GM21723 (cell line): ENCODE data around the gene NRBF2.
A peak's percentile ranks its signal among the peaks of the same experiment; 100 is the strongest.
"Not testable (repeated sequence)": the region's sequence is repeated elsewhere in the genome, so short reads cannot be mapped to it uniquely, and the experiment has no call there.

Experiments used
- ATAC-seq: cut with Tn5 transposase; IDR thresholded peaks from one replicate; pipeline ENCODE4 v1.9.1; 2021; ENCODE audit warnings: mild to moderate bottlenecking, moderate library complexity; ENCODE audit not compliant: unreplicated experiment

The NRBF2 gene

DNA sequence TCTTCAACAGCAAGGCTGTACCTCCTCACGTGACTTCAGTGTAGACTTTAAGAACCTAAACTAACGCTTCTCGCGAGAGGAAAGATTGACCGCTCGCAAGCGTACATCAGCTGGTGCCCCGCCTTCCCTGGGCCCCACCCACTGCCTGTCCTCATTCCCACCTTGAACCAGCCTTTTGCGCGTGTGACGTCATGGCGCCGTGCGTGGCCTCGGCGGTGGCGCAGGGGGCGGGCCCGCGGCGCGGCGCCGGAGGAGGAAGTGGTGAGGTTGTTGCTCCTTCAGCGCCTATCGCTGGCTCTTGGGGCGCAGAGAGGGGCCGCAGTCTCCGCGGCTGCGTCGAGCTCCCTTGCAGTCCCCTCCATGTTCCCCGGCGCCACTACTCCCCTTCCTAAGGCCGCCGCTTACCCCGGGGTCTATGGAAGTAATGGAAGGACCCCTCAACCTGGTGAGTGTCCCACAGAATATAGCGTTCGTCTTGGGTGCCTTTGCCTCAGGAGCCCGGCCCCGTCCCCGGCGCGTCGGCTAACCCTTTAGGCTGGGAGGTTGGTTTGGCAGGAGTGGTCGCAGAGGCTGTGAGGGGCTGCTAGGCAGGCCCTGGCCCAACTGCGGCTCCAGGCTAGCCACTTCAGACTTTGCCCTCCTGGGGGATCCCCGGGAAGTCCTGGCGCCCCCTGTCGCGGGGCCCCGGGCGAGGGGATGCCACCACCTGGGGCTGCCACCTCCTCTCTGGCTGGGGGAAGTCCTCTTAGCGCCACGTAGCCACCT is at the start of gene NRBF2:
Gene NRBF2 (plus strand): TSS at position 273 of the 765 bp plus-strand sequence. CDS start 143 bp downstream, at position 416.
- peak; percentile 97 for ATAC-seq

DNA sequence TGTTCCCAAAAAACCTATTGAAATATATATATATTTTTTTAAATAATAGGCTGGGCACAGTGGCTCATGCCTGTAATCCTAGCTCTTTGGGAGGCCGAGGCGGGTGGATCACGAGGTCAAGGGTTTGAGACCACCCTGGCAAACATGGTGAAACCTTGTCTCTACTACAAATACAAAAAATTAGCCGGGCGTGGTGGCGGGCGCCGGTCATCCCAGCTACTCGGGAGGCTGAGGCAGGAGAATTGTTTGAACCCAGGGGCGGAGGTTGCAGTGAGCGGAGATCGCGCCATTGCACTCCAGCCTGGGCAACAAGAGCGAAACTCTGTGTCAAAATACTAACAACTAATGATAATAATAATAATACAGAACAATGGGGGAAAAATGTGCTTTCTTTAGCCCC is 49.7 kb upstream of the NRBF2 start:
- ATAC-seq = not testable (repeated sequence)

DNA sequence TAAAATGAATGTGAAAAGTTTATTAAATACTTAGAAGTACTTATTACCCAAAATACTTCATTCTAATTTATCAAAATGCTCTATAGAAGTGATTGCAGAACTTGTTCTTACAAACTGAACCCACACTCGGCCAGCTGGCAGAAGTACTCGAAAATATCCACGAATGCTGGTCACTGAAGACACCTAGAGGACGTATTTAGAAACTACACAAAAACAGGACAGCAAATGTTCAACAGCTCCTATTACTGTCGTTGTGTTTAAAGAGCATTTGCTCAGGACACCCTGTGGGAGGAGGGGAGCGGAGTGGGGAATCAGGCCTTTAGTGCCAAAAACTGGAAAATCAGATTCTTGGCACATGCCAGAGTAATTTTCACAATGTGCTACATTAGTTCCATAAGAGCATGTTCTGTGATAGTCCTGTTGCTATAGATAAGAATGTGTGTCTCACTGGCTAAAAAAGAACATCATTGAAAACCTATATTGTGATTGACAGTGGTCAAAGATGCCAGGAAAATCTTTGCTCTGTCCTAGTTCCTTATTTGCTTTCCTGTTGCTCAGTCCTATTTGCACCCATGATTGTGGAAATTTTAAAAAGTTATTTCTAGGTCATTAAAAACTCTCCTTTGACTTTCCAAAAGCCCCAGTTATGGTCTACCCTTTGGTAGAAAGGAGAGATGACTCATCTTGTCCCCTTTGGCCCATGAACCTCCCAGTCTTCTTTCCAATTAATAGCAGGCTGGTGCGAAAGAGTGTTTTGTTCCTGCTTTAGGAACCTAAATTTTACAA is 49.0 kb upstream of the NRBF2 start:
- peak; percentile 75 for ATAC-seq

DNA sequence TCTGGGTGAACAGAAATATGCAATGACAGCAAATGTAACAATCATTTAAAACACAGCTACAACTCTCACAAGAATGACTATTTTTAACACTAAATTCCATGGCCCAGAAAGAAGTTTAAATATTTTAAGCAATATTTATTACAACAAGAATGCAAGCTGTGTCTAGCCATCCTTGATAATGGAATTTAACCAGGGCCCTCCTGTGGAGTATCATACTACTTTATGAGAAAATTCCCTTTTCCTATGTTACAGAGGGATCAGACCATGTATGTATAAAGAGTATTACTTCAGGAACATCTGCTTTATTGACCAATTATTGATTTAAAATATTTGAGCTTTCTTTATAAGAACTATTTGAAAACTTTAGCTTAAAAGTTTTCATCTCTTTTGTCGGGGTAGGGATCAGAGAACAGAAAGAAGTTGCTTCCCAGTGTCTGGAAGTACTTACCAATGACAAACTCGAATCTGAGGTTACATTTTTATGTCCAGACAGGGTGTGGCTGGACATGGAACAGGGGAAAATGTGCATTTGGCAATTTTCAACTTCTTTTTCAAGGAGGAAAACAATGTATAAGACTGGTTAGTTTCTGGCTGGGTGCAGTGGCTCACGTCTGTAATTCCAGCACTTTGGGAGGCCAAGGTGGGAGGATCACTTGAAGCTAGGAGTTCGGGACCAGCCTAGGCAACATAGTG is 48.3 kb upstream of the NRBF2 start:
- ATAC-seq = no peak

DNA sequence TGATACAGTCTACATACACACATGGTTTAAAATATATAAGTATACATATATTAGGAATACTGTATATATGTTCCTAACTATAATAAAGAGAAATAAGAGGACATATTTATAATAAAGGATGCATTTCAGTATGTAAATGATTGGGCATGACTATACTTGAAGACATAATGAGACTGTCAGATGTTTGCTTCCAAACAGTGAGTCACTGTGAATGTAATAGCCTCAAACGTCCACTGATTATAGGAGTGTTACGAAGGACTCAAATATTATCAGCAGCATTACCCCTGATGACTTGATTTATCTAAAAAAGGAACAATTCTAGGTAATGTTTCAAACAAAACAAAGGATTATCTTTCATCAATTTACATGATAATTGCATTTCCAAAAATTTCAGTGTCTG is 39.9 kb upstream of the NRBF2 start:
- ATAC-seq = no peak

DNA sequence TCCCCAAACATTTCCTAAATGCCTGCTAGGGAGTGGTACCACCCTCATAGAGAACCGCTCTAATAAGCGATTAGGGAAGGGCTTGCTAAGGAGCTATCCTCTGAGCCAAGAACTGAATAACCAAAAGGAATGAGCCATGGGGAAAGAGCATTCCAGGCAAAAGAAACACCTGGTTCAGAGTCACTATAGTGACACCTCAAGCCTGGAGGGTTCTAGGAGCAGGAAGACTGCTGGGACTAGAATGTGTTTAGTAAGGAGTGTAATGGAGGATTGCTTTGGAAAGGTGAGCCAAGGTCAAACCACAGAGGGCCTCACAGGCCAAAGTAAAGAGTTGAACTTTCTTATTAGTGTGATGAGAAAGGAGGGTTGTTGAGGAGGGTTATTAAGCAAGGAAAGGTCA is 38.7 kb upstream of the NRBF2 start:
- ATAC-seq = no peak

DNA sequence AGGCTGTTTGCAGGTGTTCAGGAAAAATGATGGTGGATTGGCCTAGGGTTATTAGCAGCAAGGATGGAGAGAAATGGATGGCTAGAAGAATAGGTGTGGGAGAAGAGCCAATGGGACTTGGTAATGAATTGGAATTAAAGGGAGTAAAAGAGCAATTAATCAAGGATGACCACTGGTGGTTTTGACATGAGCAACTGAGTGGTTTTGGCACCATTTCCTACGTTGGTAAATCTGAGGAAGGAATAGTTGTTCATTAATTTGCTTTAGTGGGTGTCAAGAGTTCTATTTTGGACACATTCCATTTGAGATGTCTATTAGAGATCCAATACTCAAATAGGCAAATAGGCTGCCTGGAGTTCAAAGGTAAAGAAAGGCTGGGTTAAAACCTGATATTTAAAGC is 38.2 kb upstream of the NRBF2 start:
- ATAC-seq = no peak

DNA sequence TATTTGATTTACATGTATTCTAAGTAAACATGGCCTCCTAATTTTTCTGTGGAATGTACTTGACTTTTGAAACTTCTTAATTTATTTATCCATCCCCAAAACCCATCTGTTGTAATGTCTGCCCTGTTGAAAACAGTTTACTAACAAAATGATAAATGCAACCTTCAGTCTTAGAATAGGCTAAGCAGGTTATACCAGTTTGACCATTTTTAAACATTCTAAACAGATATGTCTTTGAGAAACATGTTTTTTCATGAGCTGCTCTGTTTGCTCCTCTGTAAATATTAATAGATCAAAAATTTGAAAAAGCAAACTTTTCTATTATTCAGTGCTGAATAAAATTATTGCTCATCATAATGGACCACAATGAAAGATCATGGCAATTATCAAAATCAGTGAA is 33.4 kb upstream of the NRBF2 start:
- ATAC-seq = no peak

DNA sequence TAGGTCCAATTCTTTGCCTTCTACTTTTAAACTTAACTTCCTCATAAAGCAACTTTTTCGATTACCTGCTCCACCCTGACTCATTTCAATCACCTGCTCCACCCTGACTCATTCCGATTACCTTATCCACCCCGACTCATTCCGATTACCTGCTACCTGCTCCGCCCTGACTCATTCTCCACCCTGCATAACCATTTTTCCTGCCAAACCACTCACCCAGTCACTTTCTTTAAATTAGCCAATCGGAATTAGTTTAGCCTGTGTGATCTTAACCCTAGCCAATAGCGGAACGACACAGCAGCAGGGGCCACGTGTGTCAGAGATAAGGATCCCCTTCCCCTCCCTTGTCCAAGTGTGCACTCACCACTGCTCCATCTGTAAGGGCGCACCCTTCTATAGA is 32.0 kb upstream of the NRBF2 start:
- not testable (repeated sequence) for ATAC-seq

DNA sequence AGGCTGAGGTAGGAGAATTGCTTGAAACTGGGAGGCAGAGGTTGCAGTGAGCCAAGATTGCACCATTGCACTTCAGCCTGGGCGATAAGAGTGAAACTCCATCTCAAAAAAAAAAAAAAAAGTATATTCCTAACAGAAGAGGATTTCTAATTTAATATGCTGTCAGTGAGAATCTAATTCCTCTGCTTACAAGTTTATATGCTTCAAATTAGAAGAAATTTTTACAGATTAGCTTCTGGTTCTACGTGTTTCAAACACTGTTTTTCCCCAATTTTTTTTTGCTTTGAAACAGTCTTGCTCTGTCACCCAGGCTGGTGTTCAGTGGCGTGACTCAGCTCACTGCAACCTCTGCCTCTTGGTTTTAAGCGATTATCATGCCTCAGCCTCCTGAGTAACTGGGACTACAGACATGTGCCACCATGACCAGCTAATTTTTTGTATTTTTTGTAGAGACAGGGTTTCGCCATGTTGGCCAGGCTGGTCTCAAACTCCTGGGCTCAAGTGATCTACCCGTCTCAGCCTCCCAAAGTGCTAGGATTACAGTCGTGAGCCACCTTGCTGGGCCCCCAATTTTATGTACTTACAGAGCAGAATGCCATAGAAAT is 30.7 kb upstream of the NRBF2 start:
- ATAC-seq = not testable (repeated sequence)

DNA sequence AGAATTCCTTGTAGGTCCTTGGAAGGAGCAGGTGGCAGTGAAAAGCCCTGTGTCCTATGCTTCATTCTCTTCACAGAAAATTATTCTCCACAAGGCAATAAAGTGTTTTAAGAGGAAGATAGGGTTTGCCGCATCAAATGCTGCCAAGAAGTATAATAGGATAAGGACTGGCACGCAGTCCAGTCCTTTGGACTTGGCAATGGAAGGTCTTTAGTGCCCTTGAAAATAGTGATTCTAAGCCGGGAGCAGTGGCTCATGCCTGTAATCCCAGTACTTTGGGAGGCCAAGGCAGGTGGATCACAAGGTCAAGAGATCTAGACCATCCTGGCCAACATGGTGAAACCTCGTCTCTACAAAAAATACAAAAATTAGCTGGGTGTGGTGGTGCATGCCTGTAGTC is 29.9 kb upstream of the NRBF2 start:
- not testable (repeated sequence) for ATAC-seq

DNA sequence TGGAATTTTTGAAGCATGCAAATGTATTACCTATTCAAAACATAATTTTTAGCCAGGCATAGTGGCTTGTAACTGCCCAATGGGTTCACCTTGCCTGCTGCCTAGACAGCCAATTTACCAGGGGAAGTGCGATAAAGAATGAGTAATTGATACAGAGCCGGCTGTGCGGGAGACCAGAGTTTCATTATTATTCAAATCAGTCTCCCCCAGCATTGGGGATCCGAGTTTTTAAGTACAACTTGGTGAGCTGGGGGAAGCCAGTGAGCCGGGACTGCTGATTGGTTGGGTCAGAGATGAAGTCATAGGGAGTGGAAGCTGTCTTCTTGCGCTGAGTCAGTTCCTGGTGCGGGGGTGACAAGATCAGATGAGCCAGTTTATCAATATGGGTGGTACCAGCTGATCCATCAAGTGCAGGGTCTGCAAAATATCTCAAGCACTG is 29.1 kb upstream of the NRBF2 start:
- no peak for ATAC-seq

DNA sequence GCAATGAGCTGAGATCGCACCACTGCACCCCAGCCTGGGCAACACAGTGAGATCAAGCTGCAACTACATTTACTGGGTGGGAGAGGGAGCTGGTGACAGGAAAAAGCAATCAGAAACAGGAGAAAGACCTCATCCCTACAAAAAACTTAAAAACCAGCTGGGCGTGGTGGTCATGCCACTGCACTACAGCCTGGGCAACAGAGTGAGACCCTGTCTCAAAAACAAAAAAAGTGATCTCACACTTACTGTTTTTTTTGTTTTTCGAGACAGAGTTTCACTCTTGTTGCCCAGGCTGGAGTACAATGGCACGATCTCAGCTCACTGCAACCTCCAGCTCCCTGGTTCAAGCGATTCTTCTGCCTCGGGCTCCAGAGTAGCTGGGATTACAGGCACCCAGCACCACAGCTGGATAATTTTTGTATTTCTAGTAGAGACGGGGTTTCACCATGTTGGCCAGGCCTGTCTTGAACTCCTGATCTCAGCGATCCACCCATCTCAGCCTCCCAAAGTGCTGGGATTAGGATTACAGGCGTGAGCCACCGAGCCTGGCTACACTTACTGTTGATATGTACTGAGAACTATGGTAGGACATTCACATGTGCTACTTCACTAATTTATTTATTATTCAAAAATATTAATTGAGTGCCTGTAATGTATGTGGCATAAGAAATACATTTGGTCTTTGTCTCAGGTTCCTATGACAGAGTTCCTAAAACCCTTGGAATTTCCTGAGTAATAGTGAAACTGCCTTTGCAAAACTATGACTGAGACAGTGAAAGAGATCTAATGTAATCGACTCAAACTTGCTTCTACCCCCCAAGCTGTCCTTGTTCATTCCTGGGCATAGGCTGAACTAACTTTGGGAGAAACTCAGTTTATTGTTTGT is 27.7 kb upstream of the NRBF2 start:
- ATAC-seq = no peak

DNA sequence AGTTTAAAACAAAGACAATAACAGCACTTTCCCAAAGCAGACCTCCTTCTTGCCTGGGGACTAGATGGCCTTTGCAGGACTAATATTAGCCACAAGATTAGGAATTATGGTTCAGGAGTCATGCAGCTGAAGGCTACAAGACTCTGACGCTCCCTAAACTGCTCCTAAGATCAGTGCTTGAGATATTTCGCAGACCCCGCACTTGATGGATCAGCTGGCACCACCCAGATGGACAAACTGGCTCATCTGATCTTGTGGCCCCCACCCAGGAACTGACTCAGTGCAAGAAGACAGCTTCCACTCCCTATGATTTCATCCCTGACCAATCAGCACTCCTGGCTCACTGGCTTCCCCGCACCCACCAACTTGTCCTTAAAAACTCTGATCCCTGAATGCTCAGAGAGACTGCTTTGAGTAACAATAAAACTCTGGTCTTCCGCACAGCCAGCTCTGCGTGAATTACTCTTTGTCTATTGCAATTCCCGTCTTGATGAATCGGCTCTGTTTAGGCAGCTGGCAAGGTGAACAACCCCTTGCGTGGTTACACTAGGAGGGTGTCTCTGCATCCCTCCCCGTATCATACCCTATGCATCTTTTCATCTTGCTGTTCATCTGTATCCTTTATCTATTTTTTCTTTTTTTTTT is 26.9 kb upstream of the NRBF2 start:
- ATAC-seq = no peak

DNA sequence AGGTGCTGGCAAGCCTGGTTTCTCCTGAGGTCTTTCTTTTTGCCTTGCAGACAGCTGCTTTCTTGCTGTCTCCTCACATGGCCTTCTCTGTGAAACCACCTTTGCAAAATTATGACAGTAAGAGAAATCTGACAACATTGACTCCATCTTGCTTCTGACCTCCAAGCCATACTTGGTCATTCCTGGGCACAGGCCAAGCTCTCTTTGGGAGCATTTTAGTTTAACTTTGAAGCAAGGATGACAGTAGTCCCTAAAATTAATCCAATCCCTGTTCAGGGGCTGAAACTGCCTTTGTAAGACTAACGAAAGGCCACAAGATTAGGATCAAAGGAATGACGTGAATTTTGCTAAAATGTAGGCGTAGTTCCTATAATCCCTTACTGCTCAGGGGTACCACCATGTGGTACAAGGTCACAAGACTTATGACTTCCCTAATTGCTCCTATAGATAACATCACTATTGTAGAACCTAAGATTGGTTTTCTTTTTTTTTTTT is 25.1 kb upstream of the NRBF2 start:
- no peak for ATAC-seq

DNA sequence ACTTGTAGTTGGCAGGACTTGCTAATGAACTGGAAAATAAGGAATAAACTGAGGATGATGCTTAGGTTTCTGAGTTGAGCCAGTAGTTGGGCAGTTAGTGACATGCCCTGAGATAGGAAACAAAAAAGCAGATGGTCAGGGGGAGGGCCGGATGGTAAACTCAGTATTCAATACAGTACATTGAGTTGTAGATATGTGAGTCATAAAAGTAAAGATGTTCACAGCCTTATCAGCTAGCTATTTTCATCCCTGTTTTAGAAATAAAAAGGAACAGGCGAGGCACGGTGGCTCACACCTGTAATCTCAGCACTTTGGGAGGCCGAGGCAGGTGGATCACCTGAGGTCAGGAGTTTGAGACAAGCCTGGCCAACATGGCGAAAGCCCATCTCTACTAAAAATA is 22.2 kb upstream of the NRBF2 start:
- ATAC-seq = no peak

DNA sequence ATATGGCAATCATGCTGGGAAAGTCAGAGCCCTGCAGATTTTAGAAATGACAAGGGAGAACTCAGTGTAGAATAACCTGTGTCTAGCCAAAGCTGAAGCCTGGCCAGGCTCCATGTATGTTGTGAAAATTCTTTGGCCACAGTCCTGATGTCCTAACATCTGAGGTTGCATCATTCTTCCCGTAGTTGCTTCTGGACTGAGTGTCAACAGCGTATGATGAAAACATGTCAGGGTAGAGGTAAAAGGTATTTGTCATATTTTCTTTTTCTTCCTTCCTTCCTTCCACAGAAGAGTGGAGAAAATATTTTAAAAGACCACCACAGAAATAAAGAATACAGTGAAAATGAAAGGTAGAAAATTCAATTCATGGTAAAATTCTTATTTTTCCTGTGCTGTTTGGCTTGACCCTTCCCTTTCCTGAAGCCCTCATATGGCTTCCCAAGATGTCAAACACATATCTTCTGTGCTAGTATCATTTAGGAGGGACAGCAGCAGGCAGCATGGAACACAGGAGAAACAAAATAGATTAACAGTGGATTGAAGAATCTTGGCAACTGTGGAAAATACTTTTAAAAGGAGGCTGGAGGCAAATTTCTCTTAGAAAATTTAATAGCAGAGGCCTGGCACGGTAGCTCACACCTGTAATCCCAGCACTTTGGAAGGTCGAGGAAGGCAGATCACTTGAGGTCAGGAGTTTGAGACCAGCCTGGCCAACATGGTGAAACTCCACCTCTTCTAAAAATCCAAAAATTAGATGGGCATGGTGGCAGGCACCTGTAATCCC is 18.9 kb upstream of the NRBF2 start:
- ATAC-seq = no peak

DNA sequence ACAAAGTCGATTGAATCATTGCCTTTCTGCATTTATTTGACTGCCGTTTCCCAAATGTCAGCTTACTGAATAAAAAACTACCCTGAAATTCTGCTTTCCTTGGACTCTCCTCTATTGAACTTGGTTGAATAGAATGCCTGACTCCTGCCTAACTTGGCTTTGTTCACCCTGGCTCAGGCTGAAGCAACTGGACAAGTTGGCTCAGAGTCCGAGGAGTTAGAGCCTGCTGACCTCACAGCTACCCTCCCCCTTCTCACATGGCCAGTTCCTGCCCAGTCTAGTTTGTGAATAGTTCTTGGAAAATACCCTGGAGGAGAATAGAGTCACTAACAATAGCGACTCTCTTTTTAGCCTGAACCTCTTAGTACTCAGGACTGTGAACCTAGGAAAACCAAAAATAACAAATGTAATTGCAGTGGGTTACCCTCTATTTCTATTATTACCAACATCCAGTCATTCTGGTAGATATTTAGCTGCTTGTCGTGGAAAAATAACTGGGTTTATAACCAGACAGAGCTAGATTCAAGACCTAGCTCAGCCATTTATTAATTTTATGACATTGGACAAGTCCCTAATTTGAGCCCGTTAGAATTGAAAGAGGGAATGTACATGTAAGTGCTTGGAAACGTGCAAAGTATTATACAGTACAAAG is 17.3 kb upstream of the NRBF2 start:
- ATAC-seq = no peak
